ENCODE data around the gene NIPA2. TPM values are rescaled to one million over a fixed set of nuclear protein-coding genes. Genes with fewer than 3 reads are reported as not detected.

Gene NIPA2
- polyA plus RNA-seq, 3 donors: 26.7 to 75.8 (median 49.0) TPM

GRCh38 chr15:22888120-22888859 lies 49.8 kb downstream of the NIPA2 start:
- intact Hi-C loops (cut with micrococcal nuclease): loop anchor here (10.0 kb wide), 1 partner anchor 57 kb away; no protein-coding TSS in a partner anchor
- Histone ChIP-seq H3K9me3 (replicated peaks in 1 of 2; ENCODE audit: control insufficient read depth in 1 of 2, insufficient read depth in 1 of 2, low read length in 2 of 2) (no peaks in the 10 kb centered on the region), H3K4me3 (replicated peaks in 1 of 3; ENCODE audit: low read depth in 2 of 3, low read length in 3 of 3) (no peak overlapping the region), H3K4me2 (replicated peaks; ENCODE audit: extremely low read depth, low read length, poor library complexity, severe bottlenecking) (no peak overlapping the region), H3K4me1 (ENCODE audit: control insufficient read depth in 1 of 2, insufficient read depth in 2 of 2, low read length in 2 of 2) (no peaks in the 10 kb centered on the region), H3K79me2 (ENCODE audit: insufficient read depth, low read length) (no peaks in the 10 kb centered on the region), H4K20me1 (ENCODE audit: insufficient read depth, low read length) (no peaks in the 10 kb centered on the region), H3K9ac (ENCODE audit: insufficient read depth, low read length, poor library complexity, severe bottlenecking) (no peak overlapping the region), H3K27ac (ENCODE audit: low read depth in 1 of 2, low read length in 2 of 2) (no peak overlapping the region), H2AFZ (ENCODE audit: insufficient read depth, low read depth, low read length, poor library complexity, severe bottlenecking) (no peak overlapping the region), H3K36me3 (replicated peaks in 1 of 2; ENCODE audit: control insufficient read depth in 1 of 2, insufficient read depth in 2 of 2, low read length in 2 of 2) (peaks cover 30 to 68% of the 10 kb centered on the region in 2 donors), H3K27me3 (ENCODE audit: control insufficient read depth in 2 of 2, insufficient read depth in 2 of 2, low read length in 2 of 2) (no peaks in the 10 kb centered on the region)
- no peak for DNase-seq
- no CpG with 5 or more reads among the region's 9 CpGs for WGBS (ENCODE audit: insufficient coverage)
- Mint-ChIP-seq H3K27ac (no peak overlapping the region), H3K9me3 (no peaks in the 10 kb centered on the region), H3K4me1 (no peaks in the 10 kb centered on the region), H3K36me3 (peaks cover 57 to 86% of the 10 kb centered on the region in 2 donors), H3K27me3 (ENCODE audit: low read depth in 3 of 3) (peaks cover 0 to 3% (median 0%) of the 10 kb centered on the region in 3 donors), H3K4me3 (no peak overlapping the region)
- TF ChIP-seq CTCF (IDR thresholded peaks at IDR 0.05): no peak

- Mint-ChIP-seq H3K4me3 (no peak overlapping the region), H3K9me3 (no peaks in the 10 kb centered on the region), H3K27ac (peak overlapping the region in 1 of 7 donors; percentile 31), H3K36me3 (peaks cover 59 to 87% of the 10 kb centered on the region in 2 donors), H3K4me1 (no peaks in the 10 kb centered on the region), H3K27me3 (ENCODE audit: low read depth in 3 of 3) (peaks cover 0 to 3% (median 0%) of the 10 kb centered on the region in 3 donors)
- no peaks in the 10 kb centered on the region for H3K79me2 ChIP-seq (ENCODE audit: insufficient read depth, low read length)
- no peak overlapping the region for H3K4me2 ChIP-seq (replicated peaks; ENCODE audit: extremely low read depth, low read length, poor library complexity, severe bottlenecking)
- no peaks in the 10 kb centered on the region for H4K20me1 ChIP-seq (ENCODE audit: insufficient read depth, low read length)
- peaks cover 36 to 77% of the 10 kb centered on the region in 2 donors for H3K36me3 ChIP-seq (replicated peaks in 1 of 2; ENCODE audit: control insufficient read depth in 1 of 2, insufficient read depth in 2 of 2, low read length in 2 of 2)
- no peak overlapping the region for H2AFZ ChIP-seq (ENCODE audit: insufficient read depth, low read depth, low read length, poor library complexity, severe bottlenecking)
- H3K9ac ChIP-seq (ENCODE audit: insufficient read depth, low read length, poor library complexity, severe bottlenecking): no peak overlapping the region
- H3K4me1 ChIP-seq (ENCODE audit: control insufficient read depth in 1 of 2, insufficient read depth in 2 of 2, low read length in 2 of 2): no peaks in the 10 kb centered on the region
- no peaks in the 10 kb centered on the region for H3K27me3 ChIP-seq (ENCODE audit: control insufficient read depth in 2 of 2, insufficient read depth in 2 of 2, low read length in 2 of 2)
- H3K9me3 ChIP-seq (replicated peaks in 1 of 2; ENCODE audit: control insufficient read depth in 1 of 2, insufficient read depth in 1 of 2, low read length in 2 of 2): no peaks in the 10 kb centered on the region
- no peak for TF ChIP-seq CTCF (IDR thresholded peaks at IDR 0.05)
- H3K4me3 ChIP-seq (replicated peaks in 1 of 3; ENCODE audit: low read depth in 2 of 3, low read length in 3 of 3): no peak overlapping the region
- no peak for DNase-seq
- H3K27ac ChIP-seq (ENCODE audit: low read depth in 1 of 2, low read length in 2 of 2): no peak overlapping the region
- WGBS (ENCODE audit: insufficient coverage): over 99% methylated on average over 13 of the region's 14 CpGs
- intact Hi-C loops (cut with micrococcal nuclease): loop anchor here (10.0 kb wide), 1 partner anchor 56 kb away; no protein-coding TSS in a partner anchor
Measured at GRCh38 chr15:22889146-22889818, 50.8 kb downstream of the NIPA2 start.
